Measurements from ENCODE around the gene RAN. TPM values are rescaled to one million over a fixed set of nuclear protein-coding genes. Genes with fewer than 3 reads are reported as not detected.
"Not testable (repeated sequence)": the region's sequence is repeated elsewhere in the genome, so short reads cannot be mapped to it uniquely, and the experiment has no call there.

Gene RAN
- polyA plus RNA-seq, 3 donors from 2014 or later = 428 to 585 (median 478) TPM

GRCh38 chr12:130860311-130860710 is 11.6 kb upstream of the RAN start:
- no peak for DNase-seq
- H3K27ac Mint-ChIP-seq = no peak overlapping the region
- H3K4me1 Mint-ChIP-seq = no peaks in the 10 kb centered on the region
- H3K27me3 Mint-ChIP-seq (ENCODE audit: low read depth in 3 of 3) = peaks cover 9 to 20% (median 11%) of the 10 kb centered on the region in 3 donors
- H3K36me3 Mint-ChIP-seq = peaks cover 0 to 5% (median 0%) of the 10 kb centered on the region in 3 donors
- peaks cover 0 to 2% (median 0%) of the 10 kb centered on the region in 6 donors for H3K9me3 Mint-ChIP-seq
- H3K4me3 Mint-ChIP-seq = no peak overlapping the region

GRCh38 chr12:130862161-130862560 is 9.7 kb upstream of the RAN start:
- peaks cover 0 to 2% (median 0%) of the 10 kb centered on the region in 6 donors for H3K9me3 Mint-ChIP-seq
- H3K27me3 Mint-ChIP-seq (ENCODE audit: low read depth in 3 of 3) = peaks cover 7 to 11% (median 10%) of the 10 kb centered on the region in 3 donors
- peaks cover 0 to 5% (median 0%) of the 10 kb centered on the region in 3 donors for H3K36me3 Mint-ChIP-seq
- no peak overlapping the region for H3K4me3 Mint-ChIP-seq
- DNase-seq = no peak
- no peak overlapping the region for H3K27ac Mint-ChIP-seq
- no peaks in the 10 kb centered on the region for H3K4me1 Mint-ChIP-seq

- not testable (repeated sequence) for H3K4me3 Mint-ChIP-seq; H3K9me3 Mint-ChIP-seq; H3K27ac Mint-ChIP-seq; DNase-seq; H3K4me1 Mint-ChIP-seq; H3K27me3 Mint-ChIP-seq (ENCODE audit: low read depth in 3 of 3); H3K36me3 Mint-ChIP-seq
Measured at GRCh38 chr12:130862771-130863170, 9.1 kb upstream of the RAN start.

GRCh38 chr12:130863298-130863697 is 8.6 kb upstream of the RAN start:
- H3K36me3 Mint-ChIP-seq = peaks cover 0 to 5% (median 0%) of the 10 kb centered on the region in 3 donors
- H3K27ac Mint-ChIP-seq = no peak overlapping the region
- H3K4me1 Mint-ChIP-seq = no peaks in the 10 kb centered on the region
- no peak overlapping the region for H3K4me3 Mint-ChIP-seq
- peaks cover 4 to 8% (median 7%) of the 10 kb centered on the region in 3 donors for H3K27me3 Mint-ChIP-seq (ENCODE audit: low read depth in 3 of 3)
- no peak for DNase-seq
- H3K9me3 Mint-ChIP-seq = no peaks in the 10 kb centered on the region

GRCh38 chr12:130868412-130868811 is 3.5 kb upstream of the RAN start:
- Mint-ChIP-seq H3K36me3 (peaks cover 5 to 7% (median 6%) of the 10 kb centered on the region in 3 donors), H3K4me1 (peaks cover 10 to 13% of the 10 kb centered on the region in 2 donors), H3K9me3 (no peaks in the 10 kb centered on the region), H3K4me3 (no peak overlapping the region), H3K27ac (no peak overlapping the region), H3K27me3 (ENCODE audit: low read depth in 3 of 3) (peaks cover 5 to 10% (median 8%) of the 10 kb centered on the region in 3 donors)
- DNase-seq = no peak

- peak; percentile 45 to 64 (median 46) for DNase-seq
- Mint-ChIP-seq H3K4me1 (peaks cover 24 to 29% of the 10 kb centered on the region in 2 donors), H3K36me3 (peaks cover 12 to 23% (median 17%) of the 10 kb centered on the region in 3 donors), H3K27ac (peak overlapping the region; percentile 68 to 86 (median 85)), H3K9me3 (no peaks in the 10 kb centered on the region), H3K4me3 (peak overlapping the region; percentile 79 to 84 (median 81)), H3K27me3 (ENCODE audit: low read depth in 3 of 3) (peaks cover 5 to 12% (median 8%) of the 10 kb centered on the region in 3 donors)
Measured at GRCh38 chr12:130870442-130871285, 1.2 kb upstream of the RAN start.

- Mint-ChIP-seq H3K9me3 (no peaks in the 10 kb centered on the region), H3K27ac (peak overlapping the region; percentile 53 to 92 (median 86)), H3K27me3 (ENCODE audit: low read depth in 3 of 3) (peaks cover 3 to 12% (median 6%) of the 10 kb centered on the region in 3 donors), H3K4me1 (peaks cover 24 to 43% of the 10 kb centered on the region in 2 donors), H3K4me3 (peak overlapping the region; percentile 90 to 91 (median 91)), H3K36me3 (peaks cover 15 to 41% (median 30%) of the 10 kb centered on the region in 3 donors)
- peak; percentile 55 to 58 (median 57) for DNase-seq
Measured at GRCh38 chr12:130872179-130873096, 572 bp downstream of the RAN start.

- Mint-ChIP-seq H3K9me3 (no peaks in the 10 kb centered on the region), H3K4me1 (peaks cover 24 to 43% of the 10 kb centered on the region in 2 donors), H3K27me3 (ENCODE audit: low read depth in 3 of 3) (peaks cover 3 to 8% (median 6%) of the 10 kb centered on the region in 3 donors), H3K27ac (peak overlapping the region; percentile 53 to 92 (median 86)), H3K4me3 (peak overlapping the region; percentile 90 to 91 (median 91)), H3K36me3 (peaks cover 15 to 41% (median 30%) of the 10 kb centered on the region in 3 donors)
- DNase-seq = no peak
Measured at GRCh38 chr12:130873106-130873795, 1.4 kb downstream of the RAN start.

GRCh38 chr12:130873825-130874224 is 2.0 kb downstream of the RAN start:
- H3K9me3 Mint-ChIP-seq = no peaks in the 10 kb centered on the region
- no peak for DNase-seq
- H3K4me1 Mint-ChIP-seq = peaks cover 24 to 47% of the 10 kb centered on the region in 2 donors
- peaks cover 15 to 41% (median 30%) of the 10 kb centered on the region in 3 donors for H3K36me3 Mint-ChIP-seq
- peaks cover 3 to 8% (median 6%) of the 10 kb centered on the region in 3 donors for H3K27me3 Mint-ChIP-seq (ENCODE audit: low read depth in 3 of 3)
- H3K27ac Mint-ChIP-seq = peak overlapping the region in 2 of 6 donors; percentile 35 to 40
- H3K4me3 Mint-ChIP-seq = peak overlapping the region; percentile 47 to 91 (median 90)

GRCh38 chr12:130874696-130875095 is 2.8 kb downstream of the RAN start:
- Mint-ChIP-seq H3K9me3 (no peaks in the 10 kb centered on the region), H3K27me3 (ENCODE audit: low read depth in 3 of 3) (peaks cover 3 to 11% (median 6%) of the 10 kb centered on the region in 3 donors), H3K27ac (no peak overlapping the region), H3K36me3 (peaks cover 15 to 41% (median 30%) of the 10 kb centered on the region in 3 donors), H3K4me1 (peaks cover 32 to 55% of the 10 kb centered on the region in 2 donors), H3K4me3 (peak overlapping the region in 1 of 5 donors; percentile 1)
- no peak for DNase-seq

- Mint-ChIP-seq H3K36me3 (peaks cover 15 to 41% (median 30%) of the 10 kb centered on the region in 3 donors), H3K4me1 (peaks cover 37 to 60% of the 10 kb centered on the region in 2 donors), H3K27me3 (ENCODE audit: low read depth in 3 of 3) (peaks cover 3 to 11% (median 8%) of the 10 kb centered on the region in 3 donors), H3K9me3 (no peaks in the 10 kb centered on the region), H3K4me3 (no peak overlapping the region), H3K27ac (no peak overlapping the region)
- DNase-seq = no peak
Measured at GRCh38 chr12:130875193-130875592, 3.3 kb downstream of the RAN start.

- H3K4me3 Mint-ChIP-seq, H3K27ac Mint-ChIP-seq: not testable (repeated sequence)
Measured at GRCh38 chr12:130875708-130876107, 3.8 kb downstream of the RAN start.

GRCh38 chr12:130876297-130876696 is 4.4 kb downstream of the RAN start:
- H3K27me3 Mint-ChIP-seq (ENCODE audit: low read depth in 3 of 3) = peaks cover 0 to 11% (median 3%) of the 10 kb centered on the region in 3 donors
- no peak overlapping the region for H3K27ac Mint-ChIP-seq
- DNase-seq = no peak
- H3K4me1 Mint-ChIP-seq = peaks cover 46 to 71% of the 10 kb centered on the region in 2 donors
- H3K4me3 Mint-ChIP-seq = no peak overlapping the region
- no peaks in the 10 kb centered on the region for H3K9me3 Mint-ChIP-seq
- H3K36me3 Mint-ChIP-seq = peaks cover 15 to 41% (median 30%) of the 10 kb centered on the region in 3 donors

More at GRCh38 chr12:130875708-130876107, 3.8 kb downstream of the RAN start:
- not testable (repeated sequence) for H3K9me3 Mint-ChIP-seq, DNase-seq
- Mint-ChIP-seq H3K36me3 (peaks cover 15 to 41% (median 30%) of the 10 kb centered on the region in 3 donors), H3K27me3 (ENCODE audit: low read depth in 3 of 3) (peaks cover 3 to 11% (median 8%) of the 10 kb centered on the region in 3 donors), H3K4me1 (peaks cover 42 to 65% of the 10 kb centered on the region in 2 donors)
